HepG2 (cell line): Measurements from ENCODE around the gene B3GNT7.
"Not testable (repeated sequence)": the region's sequence is repeated elsewhere in the genome, so short reads cannot be mapped to it uniquely, and the experiment has no call there.

Experiments
- CEBPB ChIP-seq: IDR thresholded peaks from 2 replicates; pipeline ENCODE4 v1.6.1; 2011; ENCODE audit warnings: low read depth, low read length, improper control_type of control experiment, borderline replicate concordance
- FOXO4 ChIP-seq: sonication (generic); formaldehyde crosslinking; conservative IDR thresholded peaks from 2 replicates; pipeline ENCODE4 v1.8.1; 2023; ENCODE audit warnings: missing genetic modification reagents
- HINFP ChIP-seq: sonication (generic); formaldehyde crosslinking; IDR thresholded peaks from 2 replicates; pipeline ENCODE4 v1.4.0; 2020; ENCODE audit warnings: low read depth, mild to moderate bottlenecking, missing genetic modification reagents
- PLRG1 ChIP-seq: fragments of 450-650 bp; conservative IDR thresholded peaks from 2 replicates; pipeline ENCODE4 v1.6.1; 2016
- TARDBP ChIP-seq: sonication (generic); formaldehyde crosslinking; IDR thresholded peaks from 2 replicates; pipeline ENCODE4 v1.8.0; 2022; ENCODE audit warnings: mild to moderate bottlenecking, missing genetic modification reagents
- ZNF335 ChIP-seq: sonication (generic); formaldehyde crosslinking; IDR thresholded peaks from 2 replicates; pipeline ENCODE4 v1.4.0; 2020; ENCODE audit warnings: missing genetic modification reagents
- ZNF660 ChIP-seq: sonication (generic); formaldehyde crosslinking; IDR thresholded peaks from 2 replicates; pipeline ENCODE4 v1.5.1; 2020; ENCODE audit warnings: mild to moderate bottlenecking, low read depth, missing genetic modification reagents, borderline replicate concordance

- not testable (repeated sequence) for TF ChIP-seq CEBPB; FOXO4 (CRISPR knock-in tag); TARDBP (CRISPR knock-in tag); ZNF660 (CRISPR knock-in tag); ZNF335; HINFP (CRISPR knock-in tag); PLRG1
Observed at GRCh38 chr2:231430437-231430836, 34.9 kb downstream of the B3GNT7 start.
